8988T (cell line): ENCODE measurements around the gene EHD3.
A peak's percentile ranks its signal among the peaks of the same experiment; 100 is the strongest.

ENCODE experiments used
- DNase-seq: peaks from one replicate; pipeline ENCODE4 v3.0.0; 2011

Gene EHD3

DNA sequence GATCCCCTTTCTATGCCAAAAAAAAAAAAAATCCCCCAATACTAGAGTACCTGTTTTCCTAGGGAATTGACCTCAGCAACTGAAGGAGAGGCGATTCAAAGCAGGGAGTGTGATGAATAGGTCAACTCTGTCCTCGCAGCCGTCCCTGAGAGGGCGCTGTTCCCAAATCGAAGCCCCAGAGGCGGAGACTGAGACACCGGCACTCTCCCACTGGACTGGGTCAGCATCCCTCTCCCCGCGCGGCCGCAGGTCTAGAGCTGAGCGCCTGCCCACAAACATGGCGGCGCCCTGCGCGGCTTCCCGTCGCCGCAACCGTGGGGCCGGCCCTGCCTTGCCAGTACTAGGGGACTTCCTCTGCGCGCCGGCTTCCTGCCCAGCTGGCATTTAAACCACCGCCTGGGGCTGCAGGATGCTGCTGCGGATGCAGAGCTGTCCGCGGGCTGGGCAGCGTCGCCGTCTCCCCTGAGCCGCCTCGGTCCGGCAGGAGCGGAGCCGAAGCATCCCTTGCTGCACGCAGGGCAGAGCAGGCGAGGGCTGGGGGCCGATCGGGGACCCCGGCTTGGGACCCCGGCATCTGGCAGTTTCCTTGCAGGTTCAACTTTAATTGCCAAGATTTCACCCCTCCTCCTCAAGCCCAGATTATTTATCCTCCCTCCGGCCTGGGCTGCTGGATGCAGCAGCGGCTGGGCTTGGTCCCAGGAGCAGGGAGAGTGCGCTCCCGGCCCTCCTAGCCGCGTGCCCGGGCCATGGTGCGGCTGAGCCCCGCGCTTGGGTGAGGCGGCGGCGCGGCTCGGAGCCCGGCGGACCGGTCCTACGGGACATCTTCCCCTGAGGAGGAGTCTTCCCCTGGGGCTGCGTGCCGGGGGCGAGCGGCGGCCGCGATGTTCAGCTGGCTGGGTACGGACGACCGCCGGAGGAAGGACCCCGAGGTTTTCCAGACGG lies at the start of gene EHD3:
Gene EHD3, plus strand, starts transcription at position 412 of the 942 bp plus-strand sequence. Its CDS starts 470 bp downstream, at position 882.
- DNase-seq, result peak; percentile 82

DNA sequence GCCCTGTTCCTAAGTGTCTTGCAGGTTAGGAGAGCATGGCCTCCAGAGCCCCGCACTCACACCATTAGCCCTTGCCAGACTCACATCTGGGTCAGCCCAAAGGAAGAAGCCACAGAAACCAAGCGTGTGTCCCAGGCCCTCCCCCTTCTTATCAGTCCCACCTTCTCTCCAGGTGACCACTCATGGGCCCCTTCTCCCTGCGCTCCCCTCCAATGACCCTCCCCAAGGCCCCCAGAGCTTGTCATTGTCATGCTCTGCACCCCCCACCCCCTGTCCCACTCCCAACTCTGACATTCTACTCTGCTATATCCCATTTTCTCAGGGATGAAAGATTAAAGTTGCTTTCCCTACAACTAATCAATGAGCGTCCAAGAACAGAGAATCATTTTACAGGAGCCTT lies 46.8 kb upstream of the EHD3 start:
- DNase-seq, result no peak

DNA sequence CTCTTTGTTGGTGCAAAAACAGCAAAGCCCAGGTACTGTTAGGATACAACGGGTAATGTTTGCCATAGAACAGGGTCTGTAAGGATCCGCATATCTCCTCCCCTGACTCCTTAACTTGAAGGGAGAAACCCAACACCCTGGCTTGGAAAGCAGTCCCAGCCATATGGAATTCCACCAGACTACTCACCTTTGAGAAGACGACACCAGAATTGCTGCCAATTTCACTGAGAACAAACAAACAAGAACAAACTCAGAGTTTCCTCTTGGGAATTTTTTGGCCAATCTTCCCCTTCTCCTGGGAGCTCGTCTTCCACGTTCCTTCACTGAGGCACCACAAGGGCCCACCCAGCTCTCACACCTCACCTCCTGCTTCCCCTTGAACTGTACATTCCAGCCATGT lies 45.8 kb upstream of the EHD3 start:
- DNase-seq, result no peak

DNA sequence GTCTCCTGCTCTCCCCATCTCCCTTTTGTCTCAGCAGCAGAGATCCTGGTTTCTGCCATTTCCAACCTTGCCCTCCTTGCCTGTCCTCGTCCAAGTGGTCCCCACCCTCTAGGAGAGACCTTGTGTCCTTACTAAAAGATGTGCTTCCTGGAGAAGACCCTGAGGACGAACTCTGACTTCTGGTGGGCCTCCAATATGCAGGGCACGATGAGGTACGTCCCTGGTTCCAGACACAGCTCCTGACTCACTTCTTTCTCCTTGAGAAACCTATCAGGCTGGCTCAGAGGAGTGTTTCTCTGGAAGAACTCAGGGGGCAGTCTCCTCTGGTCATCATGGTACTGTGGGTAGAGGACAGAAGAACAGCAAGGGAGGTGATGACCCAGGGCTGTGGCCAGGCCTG lies 44.8 kb upstream of the EHD3 start:
- DNase-seq, result no peak

DNA sequence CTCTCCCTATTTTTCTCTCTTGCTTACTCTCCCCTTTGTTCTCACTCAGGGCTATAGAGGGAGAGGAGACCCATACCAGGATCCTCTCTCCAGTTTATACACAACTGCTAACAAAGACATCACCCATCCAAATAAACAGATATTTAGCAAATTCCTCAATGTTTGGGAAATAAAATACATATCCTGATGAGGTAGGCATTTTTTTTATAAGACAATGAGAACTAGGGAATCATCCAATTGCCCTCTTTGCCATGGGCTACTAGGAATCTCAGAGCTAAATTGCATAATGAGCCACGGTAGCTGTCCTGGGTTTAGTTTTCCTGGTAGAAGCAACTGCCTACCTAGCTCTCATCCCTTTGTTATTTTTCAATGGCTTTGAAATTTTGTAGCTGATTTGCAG lies 43.8 kb upstream of the EHD3 start:
- no peak for DNase-seq

DNA sequence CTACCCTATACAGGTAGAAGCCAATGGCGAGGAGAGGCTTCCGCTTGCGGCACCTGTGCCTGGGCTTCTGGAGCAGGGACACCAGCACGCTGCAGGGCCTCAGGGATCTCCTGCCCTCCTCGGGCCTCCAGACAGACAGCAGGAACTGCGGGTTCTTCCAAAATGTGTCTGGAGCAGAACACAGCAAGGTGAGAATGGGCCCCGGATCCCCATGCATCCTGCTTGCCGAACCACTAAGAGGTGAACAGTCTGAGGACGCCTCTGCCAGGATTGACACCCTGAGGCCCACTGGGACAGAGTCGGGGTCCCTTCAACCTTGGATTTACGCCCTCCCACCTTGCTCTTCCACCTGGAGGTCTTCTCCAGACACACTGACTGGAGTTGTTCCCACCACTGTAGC lies 42.0 kb upstream of the EHD3 start:
- no peak for DNase-seq

DNA sequence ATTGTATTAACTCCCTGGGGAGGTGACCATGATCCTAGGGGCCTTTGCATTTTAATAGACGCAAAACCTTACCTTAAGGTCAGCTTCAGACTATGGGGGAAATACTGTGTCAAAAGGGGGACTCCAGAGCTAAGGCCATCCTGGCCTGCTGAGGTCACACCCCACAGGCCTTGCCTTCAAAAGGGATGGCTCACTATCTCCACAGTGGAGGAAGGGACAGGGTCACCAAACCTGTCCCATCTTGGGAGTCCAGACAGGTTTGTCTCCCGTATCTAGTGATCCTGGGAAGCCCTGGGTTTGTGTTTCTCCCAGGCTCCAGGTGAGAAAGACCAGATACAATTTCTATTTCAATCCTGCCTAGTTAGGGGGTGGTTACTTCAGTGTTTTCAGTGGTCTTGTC lies 41.6 kb upstream of the EHD3 start:
- DNase-seq, result no peak

DNA sequence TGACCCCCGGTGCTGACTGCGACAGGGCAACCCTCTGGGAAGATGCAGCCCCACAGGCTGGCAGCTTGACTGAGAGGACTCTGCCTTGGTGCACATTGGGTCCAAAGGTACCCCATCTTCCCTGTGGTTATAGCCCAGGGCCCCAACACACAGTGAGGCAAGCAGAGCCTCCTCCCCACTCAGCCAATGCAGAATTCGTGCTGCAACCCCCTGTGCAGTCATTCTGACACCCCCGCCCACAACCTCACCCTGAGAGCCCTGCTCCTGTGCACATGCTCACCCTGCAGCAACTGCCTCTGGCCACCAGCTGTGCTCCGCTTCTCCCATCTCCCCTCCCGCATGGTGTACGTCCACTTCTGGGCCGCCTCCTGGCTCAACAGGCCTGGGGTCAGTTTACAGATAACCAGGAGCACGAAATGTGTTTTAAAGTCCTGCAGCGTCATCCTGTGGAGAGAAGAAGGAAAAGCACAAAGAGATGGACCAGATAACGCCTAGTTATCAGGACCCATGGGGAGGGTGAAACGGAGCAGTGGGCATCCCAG lies 41.0 kb upstream of the EHD3 start:
- no peak for DNase-seq

DNA sequence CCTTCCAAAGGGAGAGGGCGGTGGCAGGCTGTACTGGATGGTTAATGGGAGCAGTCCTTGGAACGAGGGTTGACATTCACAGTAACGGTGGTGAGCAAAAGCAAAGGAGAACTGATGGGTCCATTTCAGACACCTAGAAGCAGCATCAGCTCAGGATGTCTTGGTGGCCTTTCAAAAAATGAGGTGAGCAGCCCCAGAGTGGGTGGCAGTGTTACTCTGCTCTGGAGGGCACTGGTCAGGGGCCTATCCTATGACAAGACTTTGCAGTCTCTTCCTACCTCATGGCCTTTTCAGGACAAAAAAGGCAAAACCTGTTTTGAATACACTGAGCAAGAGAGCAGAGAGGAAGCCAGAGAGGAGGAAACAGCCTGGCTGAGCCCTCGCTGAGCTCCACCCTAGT lies 40.1 kb upstream of the EHD3 start:
- DNase-seq, result no peak

DNA sequence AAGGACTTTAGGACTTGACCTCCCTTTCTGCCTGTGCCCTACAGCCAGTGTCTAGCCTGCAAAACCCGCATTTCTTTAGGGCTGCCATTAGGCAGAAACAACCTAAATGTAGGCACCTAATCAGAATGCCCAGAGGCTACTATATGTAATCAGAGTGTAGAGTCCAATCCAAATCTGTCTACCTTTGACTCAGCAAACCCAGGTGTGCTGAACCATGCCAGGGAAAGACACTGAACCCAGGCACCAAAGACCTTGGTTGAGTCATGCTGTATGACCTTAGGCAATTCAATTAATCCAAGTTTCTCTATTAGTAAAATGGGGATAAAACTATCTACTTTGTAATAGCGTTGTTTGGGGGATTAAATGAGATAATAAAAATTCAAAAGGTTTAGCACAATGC lies 37.3 kb upstream of the EHD3 start:
- no peak for DNase-seq

DNA sequence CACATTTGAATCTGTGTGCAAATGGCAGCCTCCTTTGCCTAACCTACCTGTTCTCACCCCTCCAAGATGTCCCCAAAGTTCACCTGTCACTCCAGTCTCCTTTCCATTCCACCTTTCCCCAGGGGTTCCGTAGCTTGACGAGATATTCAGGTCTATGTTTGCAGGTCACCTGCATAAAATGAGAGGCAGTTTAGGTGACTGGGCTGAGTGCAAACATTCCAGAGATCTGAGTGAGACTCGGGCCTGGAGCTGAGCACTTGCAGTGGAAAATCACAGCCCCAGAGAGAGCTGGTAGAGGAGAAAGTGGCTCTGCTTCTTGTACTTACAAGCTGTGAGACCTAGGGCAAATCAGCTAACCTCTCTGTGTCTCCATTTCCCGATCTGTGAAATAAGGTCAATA lies 36.8 kb upstream of the EHD3 start:
- no peak for DNase-seq

DNA sequence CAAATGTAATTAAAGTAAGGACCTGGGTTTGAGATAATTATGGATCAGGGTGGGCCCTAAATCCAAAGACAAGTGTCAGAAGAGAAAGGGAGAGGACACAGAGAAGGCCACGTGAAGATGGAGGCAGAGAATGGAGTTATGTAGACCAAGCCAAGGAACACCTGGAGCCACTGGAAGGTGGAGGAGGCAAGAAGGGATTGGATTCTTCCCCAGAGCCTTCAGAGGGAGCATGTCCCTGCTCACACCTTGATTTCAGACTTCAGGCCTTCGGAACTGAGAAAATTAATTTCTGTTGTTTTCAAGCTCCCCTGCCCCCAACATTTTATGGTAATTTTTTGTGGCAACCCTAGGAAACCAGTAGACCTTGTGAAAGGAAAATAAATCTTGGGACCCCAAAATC lies 36.3 kb upstream of the EHD3 start:
- no peak for DNase-seq

DNA sequence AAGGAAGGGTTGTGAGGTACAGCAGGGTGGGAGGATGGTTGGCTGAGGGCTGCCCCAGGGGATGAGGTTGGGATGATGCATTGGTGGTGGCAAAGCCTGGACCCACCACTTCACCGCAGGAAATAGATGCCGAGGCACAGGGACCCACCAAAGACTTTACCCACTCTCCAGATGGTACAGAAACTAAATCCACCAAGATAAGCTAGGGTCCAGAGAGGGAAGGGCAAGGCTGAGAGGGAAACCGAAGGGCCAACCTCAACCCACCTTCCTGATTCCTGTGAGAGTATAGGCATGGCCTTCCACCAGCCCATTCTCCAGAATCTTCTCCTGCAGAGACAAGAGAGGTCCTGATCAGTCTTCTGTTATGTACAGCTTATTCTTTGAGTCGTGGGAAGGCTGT lies 34.7 kb upstream of the EHD3 start:
- DNase-seq, result no peak

DNA sequence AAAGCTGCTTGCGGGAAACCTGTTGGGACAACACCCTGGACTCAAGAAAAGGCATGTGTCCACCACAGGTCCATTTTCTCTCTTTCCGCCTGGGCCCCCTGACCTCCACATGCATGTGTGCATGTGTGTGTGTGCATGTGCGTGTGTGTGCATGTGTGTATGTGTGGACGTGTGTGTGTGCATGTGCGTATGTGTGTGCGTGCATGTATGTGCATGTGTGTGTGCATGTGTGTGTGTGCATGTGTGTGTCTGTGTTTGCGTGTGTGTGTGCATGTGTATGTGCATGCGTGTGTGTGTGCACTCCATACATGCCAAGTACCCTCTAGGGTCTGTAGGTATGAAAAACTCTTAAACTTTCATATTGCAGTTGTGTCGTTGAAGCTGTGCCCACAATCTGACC lies 33.0 kb upstream of the EHD3 start:
- DNase-seq, result no peak

DNA sequence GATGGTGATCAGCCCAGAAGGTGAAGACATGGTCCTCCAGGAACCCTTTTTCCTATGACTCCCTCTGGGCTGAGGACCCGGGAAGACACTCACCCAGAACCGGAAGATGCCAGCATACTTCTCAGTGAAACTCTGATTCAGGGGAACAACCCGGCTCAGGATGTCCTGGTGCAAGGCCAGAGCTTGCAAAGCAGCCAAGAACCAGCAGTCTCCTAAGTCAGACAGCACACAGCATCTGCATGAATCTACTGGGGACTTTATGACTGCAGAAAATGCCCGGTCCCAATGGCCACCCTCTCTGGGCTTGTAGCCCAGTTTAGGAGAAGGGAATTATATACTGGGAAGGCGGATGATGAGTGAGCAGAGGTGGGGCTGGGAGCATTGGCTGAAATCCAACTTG lies 31.9 kb upstream of the EHD3 start:
- no peak for DNase-seq

DNA sequence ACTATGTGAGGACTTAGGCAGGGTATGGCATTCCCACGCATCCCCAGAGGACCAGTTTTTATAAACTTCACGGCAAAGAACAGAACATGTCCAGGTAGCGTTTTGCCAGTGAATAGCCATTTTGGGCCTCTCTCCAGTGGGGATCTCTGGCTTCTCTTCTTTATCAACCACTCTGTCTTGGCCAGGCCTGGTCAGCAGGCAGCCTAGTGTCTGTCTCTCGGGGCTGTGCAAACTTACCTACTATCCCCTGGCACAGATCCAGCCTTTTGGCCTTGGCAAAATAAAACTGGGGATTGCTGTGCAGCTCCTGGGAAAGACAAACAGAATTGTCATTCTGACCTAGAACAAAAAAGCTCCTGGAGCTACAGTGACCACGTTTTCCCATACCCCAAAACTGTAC lies 31.1 kb upstream of the EHD3 start:
- no peak for DNase-seq

DNA sequence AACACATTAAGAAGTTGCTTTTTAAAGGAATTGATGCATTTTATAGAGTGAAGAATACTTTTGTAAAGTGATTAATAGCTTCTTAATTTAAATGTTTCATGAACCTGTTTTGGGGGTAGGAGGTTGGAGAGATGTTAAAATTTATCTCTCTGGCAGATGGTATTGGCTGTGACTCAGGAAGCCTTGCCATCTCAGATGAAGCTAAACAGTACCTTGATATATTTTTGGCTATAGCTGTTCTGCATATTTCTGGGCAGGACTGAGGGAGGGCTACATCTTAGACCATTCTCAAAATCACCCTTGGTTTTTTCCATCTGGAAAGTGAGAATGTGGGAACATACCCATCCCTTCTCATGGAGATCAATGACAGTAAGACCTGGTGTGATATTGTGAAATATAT lies 30.0 kb upstream of the EHD3 start:
- DNase-seq, result no peak

DNA sequence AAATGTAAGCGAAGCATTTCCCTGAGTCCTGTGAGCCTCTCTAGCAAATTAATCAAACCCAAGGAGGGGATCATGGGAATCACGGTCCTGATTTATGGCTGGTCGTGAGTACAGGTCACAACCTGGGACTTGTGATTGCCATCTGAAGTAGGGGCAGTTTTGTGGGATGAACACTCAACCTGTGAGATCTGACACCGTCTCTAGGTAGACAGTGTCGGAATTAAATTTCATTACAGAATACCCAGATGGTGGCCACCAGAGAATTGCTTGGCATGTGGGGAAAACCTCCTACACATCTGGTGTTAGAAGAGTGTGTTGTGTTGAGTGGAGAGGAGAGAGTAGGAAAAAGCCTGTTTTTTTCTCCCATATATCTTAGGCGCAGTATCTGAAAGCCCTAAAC lies 29.2 kb upstream of the EHD3 start:
- DNase-seq, result no peak

DNA sequence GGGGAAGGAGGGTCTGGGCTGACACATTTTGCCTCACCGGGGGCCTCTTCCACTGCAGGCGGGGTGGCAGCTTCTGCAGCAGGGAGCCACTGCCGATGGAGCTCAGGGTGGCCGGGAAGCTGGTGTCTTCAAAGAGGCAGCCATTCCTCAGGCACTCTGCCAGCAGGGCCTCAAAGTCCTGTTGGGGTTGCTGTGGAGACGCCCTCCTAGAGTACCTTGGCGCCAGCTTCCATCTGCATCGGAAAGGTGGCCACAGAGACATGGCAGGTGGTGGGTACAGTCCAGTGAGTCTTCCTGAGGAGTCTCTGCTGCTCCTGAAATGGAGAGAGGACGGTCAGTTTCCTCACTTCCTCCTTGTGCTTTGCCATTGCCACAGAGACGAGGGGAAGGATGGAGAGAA lies 28.8 kb upstream of the EHD3 start:
- no peak for DNase-seq

DNA sequence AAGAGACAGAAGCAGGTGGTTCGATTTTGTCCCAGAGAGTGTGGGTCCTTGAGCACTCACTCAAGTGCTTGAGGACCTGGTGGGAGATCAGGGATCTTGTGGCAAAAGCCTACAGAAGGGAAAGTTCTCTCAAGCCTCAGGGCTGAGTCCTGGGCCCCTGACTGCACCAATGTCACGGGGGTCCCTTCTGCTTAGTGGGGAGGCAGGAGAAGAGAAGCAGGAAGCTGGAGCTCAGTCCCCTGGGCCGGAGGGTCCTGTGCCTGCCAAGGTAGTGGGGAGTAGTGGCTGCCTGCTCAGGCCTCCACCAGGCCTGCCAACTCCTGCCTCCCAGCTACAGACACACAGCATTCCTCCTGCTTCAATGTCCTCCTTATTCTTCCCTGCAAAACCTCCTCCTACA lies 28.3 kb upstream of the EHD3 start:
- no peak for DNase-seq

DNA sequence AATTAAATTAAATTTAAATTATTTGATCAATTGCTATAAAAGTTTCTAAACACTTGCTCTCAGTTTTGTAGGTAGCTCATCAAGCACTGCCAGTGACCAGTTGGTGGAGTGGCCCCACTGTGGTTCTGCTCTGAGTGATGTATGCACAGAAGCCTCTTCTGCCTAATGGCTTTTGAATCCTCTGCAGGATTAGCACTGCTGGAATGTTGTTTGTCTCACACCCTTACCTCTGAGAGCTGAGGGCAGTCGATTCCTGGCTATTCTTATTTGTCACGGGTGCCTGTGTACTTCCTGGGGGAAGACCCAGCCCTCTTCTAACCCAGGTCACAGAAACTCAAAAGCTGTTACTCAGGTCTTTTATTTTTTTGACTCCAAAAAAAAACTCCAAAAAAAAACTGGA lies 26.2 kb upstream of the EHD3 start:
- DNase-seq, result no peak

DNA sequence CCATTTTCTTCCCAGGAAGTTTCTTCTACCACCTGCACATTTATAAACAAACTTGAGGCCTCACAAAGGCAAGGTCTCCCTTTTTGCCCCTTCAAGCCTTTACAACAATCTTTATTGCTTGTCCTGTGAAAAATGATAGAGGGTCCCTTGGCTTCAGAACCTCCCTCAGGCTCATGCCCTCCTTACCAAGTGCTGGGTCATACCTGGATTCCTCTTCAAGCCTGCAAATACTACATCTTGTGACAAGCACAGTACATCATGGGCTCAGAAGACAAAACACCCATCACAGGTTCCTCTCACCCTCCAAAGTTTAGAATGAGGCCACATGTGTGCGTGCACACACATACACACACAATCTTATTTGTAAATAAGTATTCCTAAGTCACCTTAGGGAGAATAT lies 25.7 kb upstream of the EHD3 start:
- DNase-seq, result no peak

DNA sequence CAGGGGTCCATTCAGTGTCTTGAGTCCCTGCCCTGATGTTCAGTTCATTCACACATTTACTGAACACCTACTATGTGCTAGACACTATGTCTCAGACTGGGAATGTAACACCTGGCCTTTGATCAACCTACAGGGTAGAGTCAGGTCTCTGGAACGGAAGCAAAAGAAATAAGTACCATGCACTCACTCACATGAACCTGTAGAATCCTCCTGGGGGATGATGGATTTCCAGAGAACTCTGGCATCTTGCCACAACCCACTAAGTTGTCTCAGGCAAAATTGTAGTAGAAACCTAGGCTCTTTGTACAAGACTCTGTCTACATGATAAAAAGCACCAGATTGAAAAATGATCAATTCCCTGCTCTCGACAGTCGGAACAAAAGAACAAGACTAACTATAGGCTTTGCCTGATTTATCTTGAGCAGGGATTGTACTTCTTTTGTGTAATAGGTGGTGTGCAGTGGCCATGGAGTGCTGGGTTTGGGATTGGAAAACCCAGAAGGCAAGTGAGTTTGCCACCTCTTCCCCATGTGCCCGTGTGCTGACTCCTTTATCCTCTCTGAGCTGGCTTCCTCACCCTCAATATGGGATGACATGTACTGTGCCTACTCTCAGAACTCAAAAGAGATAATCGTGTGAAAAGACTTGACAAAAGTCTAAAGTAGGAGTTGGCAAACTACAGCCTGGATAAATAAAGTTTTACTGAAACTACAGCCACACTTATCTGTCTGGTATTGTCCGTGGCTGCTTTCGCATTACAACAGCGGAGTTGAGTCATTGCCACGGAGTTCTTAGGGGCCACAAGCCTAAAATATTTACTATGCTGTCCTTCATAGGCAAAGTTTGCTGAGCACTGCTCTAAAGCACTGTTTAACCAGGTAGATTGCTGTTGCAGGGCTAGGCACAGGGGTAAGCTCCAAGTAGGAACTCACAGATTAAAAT lies 21.0 kb upstream of the EHD3 start:
- DNase-seq, result no peak
